Neuronal stem cell (in vitro differentiated cells): ENCODE measurements around the gene RARA.

ENCODE experiments used
- DNase-seq: peaks from one replicate; pipeline ENCODE4 v3.0.0-alpha.2; 2013; ENCODE audit warnings: low spot score
- H2AFZ ChIP-seq: one replicate; pipeline ENCODE4 v1.6.1; 2013; ENCODE audit warnings: mild to moderate bottlenecking, low read length, inconsistent platforms
- H2AK5ac ChIP-seq: 2 replicates; pipeline ENCODE4 v1.6.1; 2013; ENCODE audit warnings: low read depth, mild to moderate bottlenecking, inconsistent platforms, low read length, moderate library complexity, mixed read lengths
- H2BK120ac ChIP-seq: 2 replicates; pipeline ENCODE4 v1.6.1; 2013; ENCODE audit warnings: low read depth, mild to moderate bottlenecking, inconsistent platforms, low read length, moderate library complexity, mixed read lengths
- H2BK12ac ChIP-seq: one replicate; pipeline ENCODE4 v1.6.1; 2013; ENCODE audit warnings: low read length, inconsistent platforms
- H2BK15ac ChIP-seq: 2 replicates; pipeline ENCODE4 v1.6.1; 2013; ENCODE audit warnings: mild to moderate bottlenecking, low read length, inconsistent platforms, mixed read lengths
- H2BK5ac ChIP-seq: one replicate; pipeline ENCODE4 v1.6.1; 2013; ENCODE audit warnings: inconsistent platforms, mild to moderate bottlenecking, low read length, moderate library complexity
- H3K14ac ChIP-seq: one replicate; pipeline ENCODE4 v1.6.1; 2013; ENCODE audit warnings: low read length, inconsistent platforms
- H3K18ac ChIP-seq: 2 replicates; pipeline ENCODE4 v1.6.1; 2013; ENCODE audit warnings: low read length, inconsistent platforms
- H3K23ac ChIP-seq: 2 replicates; pipeline ENCODE4 v1.6.1; 2013; ENCODE audit warnings: low read depth, mild to moderate bottlenecking, mixed read lengths, low read length, inconsistent platforms; ENCODE audit not compliant: poor library complexity
- H3K27ac ChIP-seq: replicated peaks from 3 replicates; pipeline ENCODE4 v1.5.1; 2013; ENCODE audit warnings: low read length, inconsistent platforms
- H3K27me3 ChIP-seq, 3 experiments: 2 replicates each; pipeline ENCODE4 v1.6.1; 2013; ENCODE audit warnings: low read length in 3 of 3, mild to moderate bottlenecking in 2 of 3, inconsistent platforms in 1 of 3, low read depth in 1 of 3, mixed read lengths in 1 of 3, moderate library complexity in 1 of 3; ENCODE audit not compliant: control insufficient read depth in 3 of 3, insufficient read depth in 3 of 3
- H3K36me3 ChIP-seq, 2 donors: replicated peaks in 1 of 2; 2 replicates each; pipeline ENCODE4 v1.6.1; 2013; ENCODE audit warnings: low read length in 2 of 2; ENCODE audit not compliant: control insufficient read depth in 2 of 2, insufficient read depth in 2 of 2
- H3K4ac ChIP-seq: 2 replicates; pipeline ENCODE4 v1.6.1; 2013; ENCODE audit warnings: inconsistent platforms, mild to moderate bottlenecking, low read length, moderate library complexity
- H3K4me1 ChIP-seq, 2 donors: 1 replicate in 1 of 2; 2 replicates in 1 of 2; pipeline ENCODE4 v1.6.1; 2013; ENCODE audit warnings: low read length in 2 of 2, low read depth in 1 of 2; ENCODE audit not compliant: control insufficient read depth in 2 of 2, insufficient read depth in 1 of 2
- H3K4me2 ChIP-seq: one replicate; pipeline ENCODE4 v1.6.1; 2013; ENCODE audit warnings: mild to moderate bottlenecking, low read length, inconsistent platforms; ENCODE audit not compliant: insufficient read depth, poor library complexity, severe bottlenecking
- H3K4me3 ChIP-seq, 2 donors: 2 replicates each; pipeline ENCODE4 v1.5.1; 2013; ENCODE audit warnings: low read length in 2 of 2, mild to moderate bottlenecking in 2 of 2, inconsistent platforms in 1 of 2, moderate library complexity in 1 of 2
- H3K79me1 ChIP-seq: one replicate; pipeline ENCODE4 v1.6.1; 2013; ENCODE audit warnings: low read depth, mild to moderate bottlenecking, inconsistent platforms, low read length, moderate library complexity
- H3K9ac ChIP-seq: one replicate; pipeline ENCODE4 v1.6.1; 2013; ENCODE audit warnings: mild to moderate bottlenecking, low read depth, low read length, inconsistent platforms; ENCODE audit not compliant: poor library complexity
- H3K9me3 ChIP-seq, 2 donors: replicated peaks in 1 of 2; 2 replicates each; pipeline versions ENCODE3 to v1.6.1; 2013; ENCODE audit warnings: low read length in 2 of 2, mild to moderate bottlenecking in 2 of 2, inconsistent platforms in 1 of 2, low read depth in 1 of 2, mixed read lengths in 1 of 2, moderate library complexity in 1 of 2; ENCODE audit not compliant: control insufficient read depth in 2 of 2, insufficient read depth in 1 of 2
- H4K8ac ChIP-seq: one replicate; pipeline ENCODE4 v1.6.1; 2013; ENCODE audit warnings: low read depth, mild to moderate bottlenecking, inconsistent platforms, low read length, moderate library complexity
- H4K91ac ChIP-seq: one replicate; pipeline ENCODE4 v1.6.1; 2013; ENCODE audit warnings: low read length, low read depth, mild to moderate bottlenecking, inconsistent platforms; ENCODE audit not compliant: poor library complexity
- WGBS, 2 donors: extraction: QIAGEN DNeasy Blood & Tissue Kit; methylation state at CpG; one replicate each; pipeline ENCODE4 v1.1.7; 2013; ENCODE audit warnings: missing lambda C conversion rate in 2 of 2, mixed read lengths in 1 of 2; ENCODE audit not compliant: insufficient read length in 2 of 2, insufficient replicate concordance in 1 of 2; ENCODE audit errors: extremely low coverage in 2 of 2; 5-methylcytosine and 5-hydroxymethylcytosine counted together

The RARA gene

GRCh38 chr17:40279402-40279801 lies 29.6 kb upstream of the RARA start:
- H3K23ac ChIP-seq = no peak overlapping the region
- peaks cover 0 to 4% of the 10 kb centered on the region in 2 donors for H3K4me1 ChIP-seq
- H3K36me3 ChIP-seq = peaks cover 24 to 86% of the 10 kb centered on the region in 2 donors
- no CpG with 5 or more reads among the region's 4 CpGs for WGBS, 2 donors
- no peaks in the 10 kb centered on the region for H3K79me1 ChIP-seq
- no peak overlapping the region for H4K91ac ChIP-seq
- no peak overlapping the region for H4K8ac ChIP-seq
- H2BK5ac ChIP-seq = no peak overlapping the region
- no peak for DNase-seq
- H3K27ac ChIP-seq = no peak overlapping the region
- H3K27me3 ChIP-seq = no peaks in the 10 kb centered on the region
- H3K9me3 ChIP-seq = no peaks in the 10 kb centered on the region
- no peak overlapping the region for H3K18ac ChIP-seq
- H3K4me3 ChIP-seq = no peak overlapping the region
- no peak overlapping the region for H3K14ac ChIP-seq
- H2AK5ac ChIP-seq = no peak overlapping the region
- no peak overlapping the region for H3K4me2 ChIP-seq
- no peak overlapping the region for H3K4ac ChIP-seq
- H2BK120ac ChIP-seq = no peak overlapping the region
- no peak overlapping the region for H2BK15ac ChIP-seq
- H2AFZ ChIP-seq = no peak overlapping the region
- no peak overlapping the region for H2BK12ac ChIP-seq
- H3K9ac ChIP-seq = no peak overlapping the region

GRCh38 chr17:40281663-40282062 lies 27.3 kb upstream of the RARA start:
- H2BK120ac ChIP-seq = no peak overlapping the region
- H3K14ac ChIP-seq = no peak overlapping the region
- H3K4me2 ChIP-seq = no peak overlapping the region
- no peak overlapping the region for H4K8ac ChIP-seq
- H2BK5ac ChIP-seq = no peak overlapping the region
- no peak overlapping the region for H3K18ac ChIP-seq
- H3K23ac ChIP-seq = no peak overlapping the region
- no peak for DNase-seq
- no peak overlapping the region for H2AK5ac ChIP-seq
- H2BK12ac ChIP-seq = no peak overlapping the region
- no peak overlapping the region for H3K27ac ChIP-seq
- H3K9ac ChIP-seq = no peak overlapping the region
- no peak overlapping the region for H2BK15ac ChIP-seq
- H3K27me3 ChIP-seq = no peaks in the 10 kb centered on the region
- no peak overlapping the region for H4K91ac ChIP-seq
- no peak overlapping the region for H2AFZ ChIP-seq
- peaks cover 21 to 68% of the 10 kb centered on the region in 2 donors for H3K36me3 ChIP-seq
- H3K4me1 ChIP-seq = peaks cover 0 to 4% of the 10 kb centered on the region in 2 donors
- no CpG with 5 or more reads among the region's 2 CpGs for WGBS, 2 donors
- H3K9me3 ChIP-seq = no peaks in the 10 kb centered on the region
- H3K79me1 ChIP-seq = no peaks in the 10 kb centered on the region
- H3K4ac ChIP-seq = no peak overlapping the region
- H3K4me3 ChIP-seq = no peak overlapping the region

GRCh38 chr17:40283662-40284061 lies 25.3 kb upstream of the RARA start:
- Histone ChIP-seq H3K23ac (no peak overlapping the region), H3K9ac (no peak overlapping the region), H3K18ac (no peak overlapping the region), H3K36me3 (peaks cover 12 to 48% of the 10 kb centered on the region in 2 donors), H2AK5ac (no peak overlapping the region), H3K14ac (no peak overlapping the region), H3K27me3 (no peaks in the 10 kb centered on the region), H2BK5ac (no peak overlapping the region), H3K4me1 (peaks cover 0 to 5% of the 10 kb centered on the region in 2 donors), H3K27ac (no peak overlapping the region), H2BK12ac (no peak overlapping the region), H4K91ac (no peak overlapping the region), H2BK15ac (no peak overlapping the region), H2BK120ac (no peak overlapping the region), H3K4ac (no peak overlapping the region), H3K4me3 (no peak overlapping the region), H3K79me1 (no peaks in the 10 kb centered on the region), H3K9me3 (no peaks in the 10 kb centered on the region), H2AFZ (no peak overlapping the region), H3K4me2 (no peak overlapping the region), H4K8ac (no peak overlapping the region)
- no peak for DNase-seq
- WGBS, 2 donors = no CpG with 5 or more reads among the region's 2 CpGs

GRCh38 chr17:40284085-40284713 lies 24.8 kb upstream of the RARA start:
- H3K27me3 ChIP-seq = no peaks in the 10 kb centered on the region
- no peak for DNase-seq
- H3K27ac ChIP-seq = no peak overlapping the region
- no peak overlapping the region for H2BK5ac ChIP-seq
- H3K9ac ChIP-seq = no peak overlapping the region
- H3K4me1 ChIP-seq = peaks cover 0 to 7% of the 10 kb centered on the region in 2 donors
- no peak overlapping the region for H2BK12ac ChIP-seq
- no peak overlapping the region for H4K91ac ChIP-seq
- H3K9me3 ChIP-seq = no peaks in the 10 kb centered on the region
- no peak overlapping the region for H3K4me3 ChIP-seq
- H4K8ac ChIP-seq = no peak overlapping the region
- whole genome bisulfite sequencing, 2 donors = no CpG with 5 or more reads among the region's 2 CpGs
- H3K14ac ChIP-seq = no peak overlapping the region
- H3K4ac ChIP-seq = no peak overlapping the region
- peaks cover 7 to 46% of the 10 kb centered on the region in 2 donors for H3K36me3 ChIP-seq
- H3K4me2 ChIP-seq = no peak overlapping the region
- H2BK15ac ChIP-seq = no peak overlapping the region
- H3K23ac ChIP-seq = no peak overlapping the region
- H2BK120ac ChIP-seq = no peak overlapping the region
- H2AK5ac ChIP-seq = no peak overlapping the region
- H3K18ac ChIP-seq = no peak overlapping the region
- H3K79me1 ChIP-seq = no peaks in the 10 kb centered on the region
- no peak overlapping the region for H2AFZ ChIP-seq
